Measurements from ENCODE around the gene CADM3. TPM values are rescaled to one million over a fixed set of nuclear protein-coding genes. Genes with fewer than 3 reads are reported as not detected.

CADM3 gene
- total RNA-seq, 2 experiments from 2014 or later, result not detected

- ATAC-seq (no peak), DNase-seq (no peak)
- ChIA-PET CTCF (interaction anchor here (0.9 to 9.5 kb wide), 9 partner anchors 9 to 117 kb away, joined by 3 to 202 read pairs (median 19); no protein-coding TSS in a partner anchor), POLR2A (interaction anchor here (0.5 to 0.6 kb wide), 2 partner anchors 203 to 1023 kb away, joined by 3 to 4 read pairs; no protein-coding TSS in a partner anchor)
- H3K4me1 Mint-ChIP-seq (ENCODE audit: low read depth), result peaks cover 6% of the 10 kb centered on the region
- peaks cover 31% of the 10 kb centered on the region for H3K27me3 Mint-ChIP-seq
- intact Hi-C loops (cut with micrococcal nuclease), result loop anchor here (5.0 kb wide), 2 partner anchors 50 to 80 kb away; no protein-coding TSS in a partner anchor
- no peaks in the 10 kb centered on the region for H3K9me3 Mint-ChIP-seq
- H3K27ac Mint-ChIP-seq, result no peak overlapping the region
- no peak for TF ChIP-seq CTCF (IDR thresholded peaks at IDR 0.05)
- no peak overlapping the region for H3K4me3 Mint-ChIP-seq
- H3K36me3 Mint-ChIP-seq (ENCODE audit: low read depth), result no peaks in the 10 kb centered on the region
Observed at GRCh38 chr1:159212596-159212995, 41.2 kb downstream of the CADM3 start.

GRCh38 chr1:159214149-159214760, 42.8 kb downstream of the CADM3 start:
- Mint-ChIP-seq H3K4me3 (no peak overlapping the region), H3K4me1 (ENCODE audit: low read depth) (no peaks in the 10 kb centered on the region), H3K9me3 (no peaks in the 10 kb centered on the region), H3K27me3 (peaks cover 34% of the 10 kb centered on the region), H3K36me3 (ENCODE audit: low read depth) (no peaks in the 10 kb centered on the region), H3K27ac (no peak overlapping the region)
- TF ChIP-seq CTCF (IDR thresholded peaks at IDR 0.05), result peak; percentile 84
- POLR2A ChIA-PET, result interaction anchor here (0.6 kb wide), 1 partner anchor 94 kb away, joined by 3 read pairs; no protein-coding TSS in a partner anchor
- ATAC-seq (peak; percentile 51), DNase-seq (peak; percentile 54)
- CTCF ChIA-PET, result interaction anchor here (0.5 to 9.5 kb wide), 42 partner anchors 9 to 1495 kb away, joined by 3 to 202 read pairs (median 5); no protein-coding TSS in a partner anchor
- intact Hi-C loops (cut with micrococcal nuclease), result loop anchor here (5.0 kb wide), 2 partner anchors 52 to 82 kb away; no protein-coding TSS in a partner anchor

- H3K4me1 Mint-ChIP-seq (ENCODE audit: low read depth), result no peaks in the 10 kb centered on the region
- CTCF ChIA-PET, result interaction anchor here (1.0 to 1.7 kb wide), 2 partner anchors 21 to 58 kb away, joined by 3 to 4 read pairs; no protein-coding TSS in a partner anchor
- peaks cover 22% of the 10 kb centered on the region for H3K27me3 Mint-ChIP-seq
- no peaks in the 10 kb centered on the region for H3K9me3 Mint-ChIP-seq
- no peak for TF ChIP-seq CTCF (IDR thresholded peaks at IDR 0.05)
- H3K36me3 Mint-ChIP-seq (ENCODE audit: low read depth), result no peaks in the 10 kb centered on the region
- ATAC-seq, result no peak
- H3K27ac Mint-ChIP-seq, result no peak overlapping the region
- POLR2A ChIA-PET, result interaction anchor here (0.7 kb wide), 1 partner anchor 17 kb away, joined by 3 read pairs; no protein-coding TSS in a partner anchor
- intact Hi-C loops (cut with micrococcal nuclease), result no loop called here
- H3K4me3 Mint-ChIP-seq, result no peak overlapping the region
- DNase-seq, result no peak
Observed at GRCh38 chr1:159218649-159219636, 47.5 kb downstream of the CADM3 start.

- DNase-seq (no peak), ATAC-seq (no peak)
- H3K27ac Mint-ChIP-seq, result no peak overlapping the region
- no peaks in the 10 kb centered on the region for H3K36me3 Mint-ChIP-seq (ENCODE audit: low read depth)
- peaks cover 28% of the 10 kb centered on the region for H3K27me3 Mint-ChIP-seq
- POLR2A ChIA-PET, result no interaction called here
- CTCF ChIA-PET, result interaction anchor here (1.0 to 9.7 kb wide), 2 partner anchors 10 to 24 kb away, joined by 4 to 96 read pairs; no protein-coding TSS in a partner anchor
- intact Hi-C loops (cut with micrococcal nuclease), result no loop called here
- TF ChIP-seq CTCF (IDR thresholded peaks at IDR 0.05), result no peak
- H3K4me3 Mint-ChIP-seq, result no peak overlapping the region
- H3K9me3 Mint-ChIP-seq, result no peaks in the 10 kb centered on the region
- no peaks in the 10 kb centered on the region for H3K4me1 Mint-ChIP-seq (ENCODE audit: low read depth)
Observed at GRCh38 chr1:159222075-159222865, 50.9 kb downstream of the CADM3 start.

Measured in activated CD8-positive, alpha-beta T cell treated with anti-CD3 and anti-CD28 coated beads for 36 hours (primary cell).